ENCODE data around the gene BCKDHB. TPM values are rescaled to one million over a fixed set of nuclear protein-coding genes. Genes with fewer than 3 reads are reported as not detected.
A peak's percentile ranks its signal among the peaks of the same experiment; 100 is the strongest.
"Not testable (repeated sequence)": the region's sequence is repeated elsewhere in the genome, so short reads cannot be mapped to it uniquely, and the experiment has no call there.

Gene BCKDHB
- polyA plus RNA-seq, 4 donors: 13.0 to 27.0 (median 14.8) TPM

GRCh38 chr6:80095600-80095999 lies 10.9 kb upstream of the BCKDHB start:
- H3K4me1 ChIP-seq (ENCODE audit: control insufficient read depth in 3 of 3, insufficient read depth in 2 of 3, low read depth in 1 of 3, low read length in 2 of 3): no peaks in the 10 kb centered on the region
- no peaks in the 10 kb centered on the region for H3K9me3 ChIP-seq (ENCODE audit: control insufficient read depth in 2 of 2, insufficient read depth in 1 of 2, low read depth in 1 of 2, low read length in 1 of 2)
- H3K4me3 ChIP-seq (ENCODE audit: low read depth in 1 of 3, low read length in 3 of 3): no peak overlapping the region
- no peak for DNase-seq
- 52 to 69% (median 62%) methylated on average over 3 of the region's 3 CpGs for WGBS, 3 donors
- no peaks in the 10 kb centered on the region for H3K36me3 ChIP-seq (ENCODE audit: control insufficient read depth in 3 of 3, insufficient read depth in 2 of 3, low read depth in 1 of 3, low read length in 3 of 3)
- peaks cover 0 to 2% (median 2%) of the 10 kb centered on the region in 3 donors for H3K27me3 ChIP-seq (ENCODE audit: control insufficient read depth in 3 of 3, insufficient read depth in 3 of 3, low read length in 3 of 3)
- no peak overlapping the region for H3K27ac ChIP-seq (ENCODE audit: low read depth in 1 of 3, low read length in 2 of 3)
- FAIRE-seq: no peak

GRCh38 chr6:80098392-80098791 lies 8.1 kb upstream of the BCKDHB start:
- Histone ChIP-seq H3K4me1 (ENCODE audit: control insufficient read depth in 3 of 3, insufficient read depth in 2 of 3, low read depth in 1 of 3, low read length in 2 of 3) (no peaks in the 10 kb centered on the region), H3K4me3 (ENCODE audit: low read depth in 1 of 3, low read length in 3 of 3) (no peak overlapping the region), H3K36me3 (ENCODE audit: control insufficient read depth in 3 of 3, insufficient read depth in 2 of 3, low read depth in 1 of 3, low read length in 3 of 3) (no peaks in the 10 kb centered on the region), H3K27ac (ENCODE audit: low read depth in 1 of 3, low read length in 2 of 3) (no peak overlapping the region), H3K9me3 (ENCODE audit: control insufficient read depth in 2 of 2, insufficient read depth in 1 of 2, low read depth in 1 of 2, low read length in 1 of 2) (no peaks in the 10 kb centered on the region), H3K27me3 (ENCODE audit: control insufficient read depth in 3 of 3, insufficient read depth in 3 of 3, low read length in 3 of 3) (peaks cover 0 to 4% (median 2%) of the 10 kb centered on the region in 3 donors)
- FAIRE-seq: no peak
- DNase-seq: no peak

- H3K27ac ChIP-seq (ENCODE audit: low read depth in 1 of 3, low read length in 2 of 3): no peak overlapping the region
- H3K27me3 ChIP-seq (ENCODE audit: control insufficient read depth in 3 of 3, insufficient read depth in 3 of 3, low read length in 3 of 3): peaks cover 0 to 4% (median 2%) of the 10 kb centered on the region in 3 donors
Observed at GRCh38 chr6:80104520-80104919, 2.0 kb upstream of the BCKDHB start.

GRCh38 chr6:80105972-80106417 lies 476 bp upstream of the BCKDHB start:
- peak overlapping the region in 2 of 3 donors; percentile 46 to 67 for H3K27ac ChIP-seq (ENCODE audit: low read depth in 1 of 3, low read length in 2 of 3)

More at GRCh38 chr6:80104520-80104919, 2.0 kb upstream of the BCKDHB start:
- Histone ChIP-seq H3K9me3 (ENCODE audit: control insufficient read depth in 2 of 2, insufficient read depth in 1 of 2, low read depth in 1 of 2, low read length in 1 of 2) (no peaks in the 10 kb centered on the region), H3K4me1 (ENCODE audit: control insufficient read depth in 3 of 3, insufficient read depth in 2 of 3, low read depth in 1 of 3, low read length in 2 of 3) (peaks cover 0 to 3% (median 0%) of the 10 kb centered on the region in 3 donors), H3K4me3 (ENCODE audit: low read depth in 1 of 3, low read length in 3 of 3) (no peak overlapping the region), H3K36me3 (ENCODE audit: control insufficient read depth in 3 of 3, insufficient read depth in 2 of 3, low read depth in 1 of 3, low read length in 3 of 3) (no peaks in the 10 kb centered on the region)
- no peak for DNase-seq
- FAIRE-seq: no peak

GRCh38 chr6:80122576-80122975 lies 16.1 kb downstream of the BCKDHB start:
- not testable (repeated sequence) for H3K27ac ChIP-seq (ENCODE audit: low read depth in 1 of 3, low read length in 2 of 3); FAIRE-seq; H3K27me3 ChIP-seq (ENCODE audit: control insufficient read depth in 3 of 3, insufficient read depth in 3 of 3, low read length in 3 of 3); DNase-seq; H3K36me3 ChIP-seq (ENCODE audit: control insufficient read depth in 3 of 3, insufficient read depth in 2 of 3, low read depth in 1 of 3, low read length in 3 of 3); H3K4me3 ChIP-seq (ENCODE audit: low read depth in 1 of 3, low read length in 3 of 3); H3K4me1 ChIP-seq (ENCODE audit: control insufficient read depth in 3 of 3, insufficient read depth in 2 of 3, low read depth in 1 of 3, low read length in 2 of 3)
- WGBS, 3 donors: 89 to 94% (median 93%) methylated on average over 3 of the region's 3 CpGs
- peaks cover 0 to 21% of the 10 kb centered on the region in 2 donors for H3K9me3 ChIP-seq (ENCODE audit: control insufficient read depth in 2 of 2, insufficient read depth in 1 of 2, low read depth in 1 of 2, low read length in 1 of 2)

More at GRCh38 chr6:80105972-80106417, 476 bp upstream of the BCKDHB start:
- Histone ChIP-seq H3K27me3 (ENCODE audit: control insufficient read depth in 3 of 3, insufficient read depth in 3 of 3, low read length in 3 of 3) (no peaks in the 10 kb centered on the region), H3K4me3 (ENCODE audit: low read depth in 1 of 3, low read length in 3 of 3) (peak overlapping the region in 2 of 3 donors; percentile 12 to 92), H3K9me3 (ENCODE audit: control insufficient read depth in 2 of 2, insufficient read depth in 1 of 2, low read depth in 1 of 2, low read length in 1 of 2) (no peaks in the 10 kb centered on the region), H3K4me1 (ENCODE audit: control insufficient read depth in 3 of 3, insufficient read depth in 2 of 3, low read depth in 1 of 3, low read length in 2 of 3) (peaks cover 0 to 3% (median 0%) of the 10 kb centered on the region in 3 donors), H3K36me3 (ENCODE audit: control insufficient read depth in 3 of 3, insufficient read depth in 2 of 3, low read depth in 1 of 3, low read length in 3 of 3) (no peaks in the 10 kb centered on the region)
- DNase-seq: no peak
- WGBS, 3 donors: 1% methylated on average over 6 of the region's 6 CpGs
- FAIRE-seq: no peak

- DNase-seq: peak; percentile 80 to 91
- no peaks in the 10 kb centered on the region for H3K27me3 ChIP-seq (ENCODE audit: control insufficient read depth in 3 of 3, insufficient read depth in 3 of 3, low read length in 3 of 3)
- H3K36me3 ChIP-seq (ENCODE audit: control insufficient read depth in 3 of 3, insufficient read depth in 2 of 3, low read depth in 1 of 3, low read length in 3 of 3): no peaks in the 10 kb centered on the region
- no peak for FAIRE-seq
- H3K27ac ChIP-seq (ENCODE audit: low read depth in 1 of 3, low read length in 2 of 3): peak overlapping the region in 2 of 3 donors; percentile 56 to 57
- H3K4me3 ChIP-seq (ENCODE audit: low read depth in 1 of 3, low read length in 3 of 3): no peak overlapping the region
- H3K9me3 ChIP-seq (ENCODE audit: control insufficient read depth in 2 of 2, insufficient read depth in 1 of 2, low read depth in 1 of 2, low read length in 1 of 2): peaks cover 0 to 12% of the 10 kb centered on the region in 2 donors
- H3K4me1 ChIP-seq (ENCODE audit: control insufficient read depth in 3 of 3, insufficient read depth in 2 of 3, low read depth in 1 of 3, low read length in 2 of 3): peaks cover 0 to 8% (median 3%) of the 10 kb centered on the region in 3 donors
- 38 to 78% (median 62%) methylated on average over 5 of the region's 5 CpGs for WGBS, 3 donors
Observed at GRCh38 chr6:80126657-80127345, 20.3 kb downstream of the BCKDHB start.

- Histone ChIP-seq H3K9me3 (ENCODE audit: control insufficient read depth in 2 of 2, insufficient read depth in 1 of 2, low read depth in 1 of 2, low read length in 1 of 2) (peaks cover 0 to 4% of the 10 kb centered on the region in 2 donors), H3K27ac (ENCODE audit: low read depth in 1 of 3, low read length in 2 of 3) (no peak overlapping the region), H3K4me3 (ENCODE audit: low read depth in 1 of 3, low read length in 3 of 3) (no peak overlapping the region), H3K4me1 (ENCODE audit: control insufficient read depth in 3 of 3, insufficient read depth in 2 of 3, low read depth in 1 of 3, low read length in 2 of 3) (peaks cover 0 to 8% (median 3%) of the 10 kb centered on the region in 3 donors), H3K27me3 (ENCODE audit: control insufficient read depth in 3 of 3, insufficient read depth in 3 of 3, low read length in 3 of 3) (no peaks in the 10 kb centered on the region), H3K36me3 (ENCODE audit: control insufficient read depth in 3 of 3, insufficient read depth in 2 of 3, low read depth in 1 of 3, low read length in 3 of 3) (no peaks in the 10 kb centered on the region)
- WGBS, 3 donors: 92 to 95% (median 92%) methylated on average over 3 of the region's 3 CpGs
- FAIRE-seq: no peak
- no peak for DNase-seq
Observed at GRCh38 chr6:80129485-80129884, 23.0 kb downstream of the BCKDHB start.

GRCh38 chr6:80133020-80133419 lies 26.5 kb downstream of the BCKDHB start:
- peak; percentile 72 to 74 for DNase-seq
- Histone ChIP-seq H3K4me3 (ENCODE audit: low read depth in 1 of 3, low read length in 3 of 3) (no peak overlapping the region), H3K27me3 (ENCODE audit: control insufficient read depth in 3 of 3, insufficient read depth in 3 of 3, low read length in 3 of 3) (no peaks in the 10 kb centered on the region), H3K27ac (ENCODE audit: low read depth in 1 of 3, low read length in 2 of 3) (no peak overlapping the region), H3K36me3 (ENCODE audit: control insufficient read depth in 3 of 3, insufficient read depth in 2 of 3, low read depth in 1 of 3, low read length in 3 of 3) (no peaks in the 10 kb centered on the region), H3K9me3 (ENCODE audit: control insufficient read depth in 2 of 2, insufficient read depth in 1 of 2, low read depth in 1 of 2, low read length in 1 of 2) (peaks cover 0 to 2% of the 10 kb centered on the region in 2 donors), H3K4me1 (ENCODE audit: control insufficient read depth in 3 of 3, insufficient read depth in 2 of 3, low read depth in 1 of 3, low read length in 2 of 3) (no peaks in the 10 kb centered on the region)
- FAIRE-seq: no peak
- 38 to 55% (median 51%) methylated on average over 4 of the region's 4 CpGs for WGBS, 3 donors
